IMR-90 (cell line): ENCODE measurements around the gene GOLGA6L6. TPM values are rescaled to one million over a fixed set of nuclear protein-coding genes. Genes with fewer than 3 reads are reported as not detected.
"Not testable (repeated sequence)": the region's sequence is repeated elsewhere in the genome, so short reads cannot be mapped to it uniquely, and the experiment has no call there.

Experiments
- ATAC-seq: fragments of 200-7000 bp; cut with Tn5 transposase; 2 replicates; pipeline ENCODE4 v1.9.1; 2020; ENCODE audit warnings: low read depth, mild to moderate bottlenecking, moderate library complexity
- BruUV-seq: library from RNA; stranded (reverse); fragments of 400-500 nt; replicated peaks from 2 replicates; lab custom pipeline; 2021; lab: Mats Ljungman, UMichigan
- CTCF ChIA-PET: fragments of 300-600 bp; formaldehyde crosslinking; extraction: SDS; loops from one replicate; lab custom pipeline; 2021; ENCODE audit warnings: antibody characterized with exemption; lab: Yijun Ruan, JAX
- POLR2A ChIA-PET: fragments of 300-600 bp; sonication (Branson Sonifier 250); formaldehyde crosslinking; loops from one replicate; lab custom pipeline; 2022; ENCODE audit warnings: antibody characterized with exemption; ENCODE audit not compliant: unreplicated experiment; lab: Charles Lee
- DNase-seq: peaks from one replicate; pipeline ENCODE4 v3.0.0; 2013
- H2AFZ ChIP-seq: replicated peaks from 2 replicates; pipeline ENCODE3; 2013; ENCODE audit warnings: low read length, mild to moderate bottlenecking; ENCODE audit not compliant: poor library complexity
- H2AK5ac ChIP-seq: 2 replicates; pipeline ENCODE4 v1.6.1; 2013; ENCODE audit warnings: low read depth, low read length, inconsistent platforms
- H2AK9ac ChIP-seq: replicated peaks from 2 replicates; pipeline ENCODE3; 2013; ENCODE audit warnings: mild to moderate bottlenecking, low read depth, low read length, moderate library complexity; ENCODE audit not compliant: poor library complexity
- H2BK120ac ChIP-seq: 2 replicates; pipeline ENCODE4 v1.6.1; 2013; ENCODE audit warnings: low read depth, low read length, inconsistent platforms
- H2BK15ac ChIP-seq: 3 replicates; pipeline ENCODE4 v1.6.1; 2013; ENCODE audit warnings: low read depth, low read length, inconsistent platforms
- H2BK20ac ChIP-seq: 2 replicates; pipeline ENCODE4 v1.6.1; 2013; ENCODE audit warnings: low read depth, mild to moderate bottlenecking, inconsistent platforms, low read length, moderate library complexity
- H2BK5ac ChIP-seq: 2 replicates; pipeline ENCODE4 v1.6.1; 2013; ENCODE audit warnings: mild to moderate bottlenecking, low read depth, low read length, inconsistent platforms; ENCODE audit not compliant: poor library complexity, severe bottlenecking
- H3K14ac ChIP-seq: replicated peaks from 2 replicates; pipeline ENCODE4 v1.6.1; 2013; ENCODE audit warnings: low read depth, low read length, inconsistent platforms
- H3K18ac ChIP-seq: 2 replicates; pipeline ENCODE4 v1.6.1; 2013; ENCODE audit warnings: low read depth, low read length, control low read depth
- H3K23ac ChIP-seq: 2 replicates; pipeline ENCODE4 v1.6.1; 2013; ENCODE audit warnings: low read depth, low read length, inconsistent platforms
- H3K27ac ChIP-seq: 2 replicates; pipeline ENCODE4 v1.5.1; 2013; ENCODE audit warnings: mild to moderate bottlenecking, control low read depth, low read length; ENCODE audit not compliant: insufficient read depth
- H3K27me3 ChIP-seq: 2 replicates; pipeline ENCODE4 v1.6.1; 2013; ENCODE audit warnings: low read length; ENCODE audit not compliant: control insufficient read depth, insufficient read depth
- H3K36me3 ChIP-seq: 2 replicates; pipeline ENCODE4 v1.6.1; 2013; ENCODE audit warnings: low read length, mixed read lengths; ENCODE audit not compliant: control insufficient read depth, insufficient read depth
- H3K4ac ChIP-seq: 2 replicates; pipeline ENCODE4 v1.6.1; 2013; ENCODE audit warnings: low read depth, low read length, inconsistent platforms
- H3K4me1 ChIP-seq: 2 replicates; pipeline ENCODE4 v1.6.1; 2013; ENCODE audit warnings: low read length, mixed read lengths; ENCODE audit not compliant: control insufficient read depth, insufficient read depth
- H3K4me2 ChIP-seq: 2 replicates; pipeline ENCODE4 v1.6.1; 2013; ENCODE audit warnings: low read depth, mild to moderate bottlenecking, control low read depth, low read length, moderate library complexity
- H3K4me3 ChIP-seq: 2 replicates; pipeline ENCODE4 v1.5.1; 2013; ENCODE audit warnings: low read depth, mild to moderate bottlenecking, control low read depth, low read length, moderate library complexity; ENCODE audit not compliant: insufficient read depth
- H3K56ac ChIP-seq: 2 replicates; pipeline ENCODE4 v1.6.1; 2013; ENCODE audit warnings: low read length, inconsistent platforms; ENCODE audit not compliant: insufficient read depth; ENCODE audit errors: extremely low read depth
- H3K79me1 ChIP-seq, 2 experiments: 2 replicates each; pipeline ENCODE4 v1.6.1; 2013; ENCODE audit warnings: low read length in 2 of 2, inconsistent platforms in 1 of 2, low read depth in 1 of 2
- H3K9ac ChIP-seq: 2 replicates; pipeline ENCODE4 v1.6.1; 2013; ENCODE audit warnings: low read depth, low read length, control low read depth
- H3K9me1 ChIP-seq: 2 replicates; pipeline ENCODE4 v1.6.1; 2013; ENCODE audit warnings: low read length, inconsistent platforms; ENCODE audit not compliant: insufficient read depth
- H3K9me3 ChIP-seq: 2 replicates; pipeline ENCODE4 v1.6.1; 2013; ENCODE audit warnings: low read length; ENCODE audit not compliant: control insufficient read depth, insufficient read depth
- H4K20me1 ChIP-seq: 2 replicates; pipeline ENCODE4 v1.6.1; 2013; ENCODE audit warnings: low read length, inconsistent platforms; ENCODE audit not compliant: insufficient read depth
- H4K5ac ChIP-seq: 2 replicates; pipeline ENCODE4 v1.6.1; 2013; ENCODE audit warnings: mild to moderate bottlenecking, low read depth, low read length, control low read depth
- H4K8ac ChIP-seq, 2 experiments: 2 replicates each; pipeline ENCODE4 v1.6.1; 2013; ENCODE audit warnings: low read depth in 2 of 2, low read length in 2 of 2, control low read depth in 1 of 2, inconsistent platforms in 1 of 2
- H4K91ac ChIP-seq: 2 replicates; pipeline ENCODE4 v1.6.1; 2013; ENCODE audit warnings: low read depth, low read length, inconsistent platforms; ENCODE audit not compliant: insufficient read depth
- WGBS, 2 experiments: methylation state at CpG; one replicate each; pipeline versions ENCODE4 v1.1.5 to v1.1.7; 2013; ENCODE audit warnings: missing lambda C conversion rate in 2 of 2; ENCODE audit not compliant: insufficient read length in 1 of 2; ENCODE audit errors: extremely low coverage in 2 of 2; 5-methylcytosine and 5-hydroxymethylcytosine counted together
- dilution Hi-C: fragments of 300-500 bp; cut with HindIII; formaldehyde crosslinking; loops from one replicate; pipeline ENCODE4 v1.14.3; 2018; ENCODE audit warnings: low sequenced_read_pairs; ENCODE audit not compliant: unreplicated experiment
- in situ Hi-C: fragments of 300-500 bp; cut with MboI; formaldehyde crosslinking; loops from 3 replicates; pipeline ENCODE4 v1.14.3; 2019; ENCODE audit warnings: low sequenced_read_pairs, inconsistent platforms, mixed read lengths
- intact Hi-C: fragments of 100-400 bp; cut with micrococcal nuclease; formaldehyde crosslinking; loops from 2 replicates; pipeline ENCODE4 v1.10.0; 2022
- polyA plus RNA-seq, 3 experiments: library from polyadenylated mRNA; depleted of rRNA; stranded (reverse); fragments of >200 nt; gene quantifications; 2 replicates each; pipeline ENCODE4 v1.2.3, GENCODE V29; 2012; ENCODE audit warnings: low replicate concordance in 1 of 3
- total RNA-seq: library from RNA; depleted of rRNA; stranded (reverse); fragments of >200 nt; gene quantifications from 2 replicates; pipeline ENCODE4 v1.2.3, GENCODE V29; 2012

Gene GOLGA6L6
- total and polyA plus RNA-seq, 2 of the 4 experiments (the other 2 are of a cell fraction): not detected

GRCh38 chr15:20493035-20493434 lies 48.6 kb downstream of the GOLGA6L6 start:
- H3K4me1 ChIP-seq, H2AFZ ChIP-seq, H4K91ac ChIP-seq, H3K79me1 ChIP-seq, H3K36me3 ChIP-seq, H4K5ac ChIP-seq, CTCF ChIA-PET, H2AK9ac ChIP-seq, H4K8ac ChIP-seq, H3K27me3 ChIP-seq, H3K27ac ChIP-seq, H3K9ac ChIP-seq, H4K20me1 ChIP-seq, DNase-seq, H3K4ac ChIP-seq, H3K14ac ChIP-seq, H3K56ac ChIP-seq, H2BK120ac ChIP-seq, H2AK5ac ChIP-seq, H3K9me1 ChIP-seq, H3K4me2 ChIP-seq, dilution Hi-C loops, H2BK15ac ChIP-seq, H3K9me3 ChIP-seq, H2BK5ac ChIP-seq, POLR2A ChIA-PET, BruUV-seq, H3K18ac ChIP-seq, H3K23ac ChIP-seq, in situ Hi-C loops, ATAC-seq, intact Hi-C loops, H3K4me3 ChIP-seq, H2BK20ac ChIP-seq: not testable (repeated sequence)
- WGBS, 2 experiments: no CpG with 5 or more reads among the region's 5 CpGs

GRCh38 chr15:20492598-20492997 lies 49.0 kb downstream of the GOLGA6L6 start:
- H3K4ac ChIP-seq, H3K18ac ChIP-seq, DNase-seq, H3K27me3 ChIP-seq, H2BK20ac ChIP-seq, H3K79me1 ChIP-seq, H2AFZ ChIP-seq, H2BK120ac ChIP-seq, H3K27ac ChIP-seq, H2AK9ac ChIP-seq, ATAC-seq, H3K9me1 ChIP-seq, H3K36me3 ChIP-seq, H4K91ac ChIP-seq, BruUV-seq, H3K9ac ChIP-seq, H3K9me3 ChIP-seq, CTCF ChIA-PET, POLR2A ChIA-PET, intact Hi-C loops, H3K4me3 ChIP-seq, H3K14ac ChIP-seq, H4K8ac ChIP-seq, dilution Hi-C loops, H2AK5ac ChIP-seq, H3K56ac ChIP-seq, H3K23ac ChIP-seq, H2BK5ac ChIP-seq, H4K5ac ChIP-seq, in situ Hi-C loops, H2BK15ac ChIP-seq, H4K20me1 ChIP-seq, H3K4me2 ChIP-seq, H3K4me1 ChIP-seq: not testable (repeated sequence)
- no CpG with 5 or more reads among the region's 4 CpGs for WGBS, 2 experiments
